ENCODE results near the gene KCNN3. TPM values are rescaled to one million over a fixed set of nuclear protein-coding genes. Genes with fewer than 3 reads are reported as not detected.

KCNN3 gene
- total and polyA plus RNA-seq, 2 of the 8 experiments (the other 6 are each of a cell fraction or from before 2014, with no cell fraction given), result 2.8 to 3.7 TPM

DNA sequence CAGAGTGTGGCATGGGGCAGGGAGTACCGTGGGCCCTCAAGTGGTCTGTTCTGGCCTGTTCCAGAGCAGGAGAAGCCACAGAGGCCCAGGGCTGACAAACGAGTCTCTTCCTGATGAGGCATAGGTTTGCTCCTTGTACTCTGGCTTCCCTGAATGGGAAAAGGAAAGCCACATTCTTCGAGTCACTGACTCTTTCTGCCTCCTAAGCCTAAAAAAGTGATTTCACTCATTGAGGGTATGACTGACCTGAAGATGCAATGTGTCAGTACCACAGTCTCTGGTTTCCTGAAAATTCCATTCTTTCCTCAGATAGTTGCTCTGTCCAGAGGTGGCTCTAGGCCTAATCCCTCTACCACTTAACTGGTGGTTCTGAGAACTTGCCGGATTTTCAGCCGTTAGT is 92.3 kb downstream of the KCNN3 start:
- ChIA-PET CTCF (ENCODE audit: partially characterized antibody) (interaction anchor here (0.7 to 9.6 kb wide), 5 partner anchors 9 to 101 kb away, joined by 4 to 56 read pairs (median 4); no protein-coding TSS in a partner anchor), POLR2A (ENCODE audit: partially characterized antibody) (no interaction called here)
- no peak overlapping the region for H3K18ac ChIP-seq (ENCODE audit: extremely low read depth, low read length)
- no peaks in the 10 kb centered on the region for H4K20me1 ChIP-seq (replicated peaks in 1 of 2; ENCODE audit: control insufficient read depth in 1 of 2, insufficient read depth in 2 of 2, low read length in 2 of 2)
- no peak overlapping the region for H4K91ac ChIP-seq (replicated peaks; ENCODE audit: insufficient read length, low read length)
- H4K8ac ChIP-seq (ENCODE audit: extremely low read depth, insufficient read depth, low read length), result no peak overlapping the region
- no peak overlapping the region for H3K14ac ChIP-seq (ENCODE audit: insufficient read length)
- no peaks in the 10 kb centered on the region for H3K79me2 ChIP-seq (ENCODE audit: control insufficient read depth in 1 of 2, insufficient read depth in 2 of 2, low read length in 2 of 2)
- H2BK15ac ChIP-seq (ENCODE audit: low read length), result no peak overlapping the region
- TF ChIP-seq CEBPB (IDR thresholded peaks at IDR 0.05; ENCODE audit: low read depth, low read length) (no peak), SUZ12 (IDR thresholded peaks at IDR 0.05; ENCODE audit: low read length) (no peak), MAFK (IDR thresholded peaks at IDR 0.05; ENCODE audit: low read depth, low read length) (no peak), EGR1 (IDR thresholded peaks at IDR 0.05; ENCODE audit: borderline replicate concordance, low read depth, low read length) (no peak), HDAC2 (IDR thresholded peaks at IDR 0.05; ENCODE audit: borderline replicate concordance in 1 of 2, low read depth in 2 of 2, low read length in 2 of 2) (no peak), KDM5A (IDR thresholded peaks at IDR 0.05; ENCODE audit: low read length) (no peak), RAD21 (IDR thresholded peaks at IDR 0.05 in 1 of 2, conservative IDR thresholded peaks at IDR 0.05 in 1 of 2; ENCODE audit: low read depth in 2 of 2, low read length in 2 of 2) (no peak)
- TF ChIP-seq, protein P1, sequence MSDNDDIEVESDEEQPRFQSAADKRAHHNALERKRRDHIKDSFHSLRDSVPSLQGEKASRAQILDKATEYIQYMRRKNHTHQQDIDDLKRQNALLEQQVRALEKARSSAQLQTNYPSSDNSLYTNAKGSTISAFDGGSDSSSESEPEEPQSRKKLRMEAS (IDR thresholded peaks at IDR 0.05), result no peak
- H3K4me2 ChIP-seq (ENCODE audit: insufficient read depth in 1 of 2, low read depth in 2 of 2, low read length in 2 of 2), result no peak overlapping the region
- no peak overlapping the region for H3K9ac ChIP-seq (replicated peaks in 1 of 4; ENCODE audit: extremely low read depth in 1 of 4, low read depth in 3 of 4, low read length in 3 of 4)
- no peak for DNase-seq (ENCODE audit: low read depth in 1 of 2, low spot score in 2 of 2)
- H3K9me3 ChIP-seq (ENCODE audit: insufficient read depth in 2 of 2, low read depth in 1 of 2, low read length in 1 of 2), result 0 out of 4 replicates have a peak, but pooled peaks cover 0 to 3% of the 10 kb centered on the region in 2 experiments
- H3K56ac ChIP-seq (replicated peaks; ENCODE audit: insufficient read length, low read depth, low read length), result no peak overlapping the region
- no peak overlapping the region for H4K5ac ChIP-seq (ENCODE audit: insufficient read length, low read depth, low read length)
- no peak overlapping the region for H2BK20ac ChIP-seq (ENCODE audit: low read length)
- no peak overlapping the region for H2BK12ac ChIP-seq (ENCODE audit: low read depth, low read length)
- no peak overlapping the region for H3K23ac ChIP-seq (ENCODE audit: insufficient read length)
- H2BK120ac ChIP-seq (replicated peaks; ENCODE audit: low read depth, low read length), result no peak overlapping the region
- 66% methylated on average over 5 of the region's 5 CpGs; no CpG with 5 or more reads in 1 of the 2 experiments for WGBS, 2 experiments (ENCODE audit: extremely low coverage in 1 of 2, insufficient coverage in 1 of 2, insufficient read length in 1 of 2, insufficient replicate concordance in 2 of 2, low coverage in 1 of 2, low lambda C conversion rate in 2 of 2, missing lambda C conversion rate in 1 of 2)
- no peaks in the 10 kb centered on the region for H3K36me3 ChIP-seq (ENCODE audit: control insufficient read depth in 2 of 4, insufficient read depth in 4 of 4, low read length in 3 of 4)
- no peak overlapping the region for H2AK5ac ChIP-seq (ENCODE audit: low read depth, low read length)
- no peak overlapping the region for H2BK5ac ChIP-seq (ENCODE audit: low read depth, low read length)
- no peak for FAIRE-seq
- no peak overlapping the region for H3K4ac ChIP-seq (replicated peaks; ENCODE audit: insufficient read length, low read depth, low read length)
- no peak overlapping the region for H2AFZ ChIP-seq (ENCODE audit: low read length)
- H3K27ac ChIP-seq (ENCODE audit: low read depth, low read length), result no peak overlapping the region
- H3K4me3 ChIP-seq (ENCODE audit: extremely low read depth in 1 of 4, insufficient read depth in 2 of 4, low read depth in 3 of 4, low read length in 4 of 4), result no peak overlapping the region
- H3K79me1 ChIP-seq (ENCODE audit: low read depth, low read length), result no peaks in the 10 kb centered on the region
- H3K4me1 ChIP-seq (replicated peaks in 1 of 4; ENCODE audit: control insufficient read depth in 3 of 4, insufficient read depth in 4 of 4, low read length in 3 of 4), result peaks cover 0 to 7% (median 1%) of the 10 kb centered on the region in 4 experiments; a peak in 4 of 7 replicates
- H3K23me2 ChIP-seq (ENCODE audit: low read depth, low read length), result no peaks in the 10 kb centered on the region
- H3K27me3 ChIP-seq (replicated peaks in 1 of 4; ENCODE audit: control insufficient read depth in 3 of 4, extremely low read depth in 1 of 4, insufficient read depth in 3 of 4, low read length in 3 of 4), result no peaks in the 10 kb centered on the region
